Peyer's patch (tissue), 4 donors: ENCODE results near the gene ACAT2.

Experiments used
- CTCF ChIP-seq, 6 experiments: fragments of 450-650 bp in 4 of 6; fragments of 200-600 bp in 2 of 6; sonication (generic) in 1 of 6; IDR thresholded peaks; one replicate each; pipeline ENCODE4 v1.5.1; 2017 to 2019; ENCODE audit warnings: antibody characterized with exemption in 6 of 6, mild to moderate bottlenecking in 3 of 6, moderate library complexity in 1 of 6
- POLR2A ChIP-seq, 2 donors: fragments of 450-650 bp; IDR thresholded peaks; one replicate each; pipeline ENCODE4 v1.5.1; 2017; ENCODE audit warnings: antibody characterized with exemption in 2 of 2, mild to moderate bottlenecking in 2 of 2, moderate library complexity in 2 of 2

- TF ChIP-seq POLR2A (IDR thresholded peaks at IDR 0.05) = no peak
- no peak for TF ChIP-seq CTCF (IDR thresholded peaks at IDR 0.05)
Observed at GRCh38 chr6:159819932-159820640, 58.2 kb downstream of the ACAT2 start.
